ENCODE results near the gene ZNF778. TPM values are rescaled to one million over a fixed set of nuclear protein-coding genes. Genes with fewer than 3 reads are reported as not detected.
"Not testable (repeated sequence)": the region's sequence is repeated elsewhere in the genome, so short reads cannot be mapped to it uniquely, and the experiment has no call there.

The ZNF778 gene
- total and polyA plus RNA-seq, 2 donors (not counting 1 experiment from before 2014, with no cell fraction given): 2.2 to 13.4 TPM

GRCh38 chr16:89266521-89267134, 49.1 kb downstream of the ZNF778 start:
- Histone ChIP-seq H3K79me2 (ENCODE audit: control insufficient read depth, insufficient read depth, low read length) (peaks cover 18% of the 10 kb centered on the region), H2AFZ (ENCODE audit: insufficient read depth, low read depth, low read length, poor library complexity, severe bottlenecking) (no peak overlapping the region), H3K27me3 (replicated peaks in 1 of 4; ENCODE audit: control extremely low read depth in 1 of 4, control insufficient read depth in 3 of 4, insufficient read depth in 4 of 4, low read length in 3 of 4) (no peaks in the 10 kb centered on the region), H3K9ac (ENCODE audit: low read length) (no peak overlapping the region), H3K4me3 (ENCODE audit: control extremely low read depth in 1 of 5, extremely low read depth in 1 of 5, insufficient read depth in 1 of 5, low read depth in 2 of 5, low read length in 4 of 5) (no peak overlapping the region), H3K36me3 (replicated peaks in 1 of 2; ENCODE audit: control extremely low read depth in 1 of 2, control insufficient read depth in 1 of 2, extremely low read depth in 1 of 2, insufficient read depth in 2 of 2, low read length in 1 of 2) (peaks cover 3 to 42% of the 10 kb centered on the region in 2 experiments), H3K4me2 (replicated peaks; ENCODE audit: low read depth, low read length, poor library complexity, severe bottlenecking) (no peak overlapping the region), H3K27ac (ENCODE audit: low read length in 2 of 2) (no peak overlapping the region), H3K4me1 (ENCODE audit: control insufficient read depth in 2 of 2, insufficient read depth in 2 of 2, low read length in 2 of 2) (no peaks in the 10 kb centered on the region), H3K9me3 (ENCODE audit: control extremely low read depth in 1 of 3, control insufficient read depth in 2 of 3, insufficient read depth in 1 of 3, low read length in 2 of 3) (peaks cover 0 to 16% (median 6%) of the 10 kb centered on the region in 3 donors), H4K20me1 (ENCODE audit: control insufficient read depth, insufficient read depth, low read length, poor library complexity, severe bottlenecking) (peaks cover 32% of the 10 kb centered on the region)
- intact Hi-C loops (cut with micrococcal nuclease): no loop called here
- Mint-ChIP-seq H3K27ac (no peak overlapping the region), H3K4me3 (no peak overlapping the region), H3K9me3 (ENCODE audit: insufficient read depth) (no peaks in the 10 kb centered on the region), H3K4me1 (no peaks in the 10 kb centered on the region), H3K27me3 (no peaks in the 10 kb centered on the region)
- ChIA-PET POLR2A (no interaction called here), CTCF (no interaction called here)
- 98% methylated on average over 14 of the region's 17 CpGs for WGBS (ENCODE audit: insufficient coverage)
- TF ChIP-seq EZH2 (IDR thresholded peaks at IDR 0.05; ENCODE audit: borderline replicate concordance, insufficient read depth, low read depth, low read length, poor library complexity, severe bottlenecking) (no peak), CTCF (IDR thresholded peaks at IDR 0.05) (no peak)
- ATAC-seq (ENCODE audit: low read depth): no peak
- no peak for DNase-seq

- H3K4me3 ChIP-seq (ENCODE audit: control extremely low read depth in 1 of 5, extremely low read depth in 1 of 5, insufficient read depth in 1 of 5, low read depth in 2 of 5, low read length in 4 of 5); H3K27me3 ChIP-seq (replicated peaks in 1 of 4; ENCODE audit: control extremely low read depth in 1 of 4, control insufficient read depth in 3 of 4, insufficient read depth in 4 of 4, low read length in 3 of 4); H3K9me3 Mint-ChIP-seq (ENCODE audit: insufficient read depth); H3K4me1 ChIP-seq (ENCODE audit: control insufficient read depth in 2 of 2, insufficient read depth in 2 of 2, low read length in 2 of 2); intact Hi-C loops (cut with micrococcal nuclease); H3K9ac ChIP-seq (ENCODE audit: low read length); H3K27me3 Mint-ChIP-seq; ATAC-seq (ENCODE audit: low read depth); H2AFZ ChIP-seq (ENCODE audit: insufficient read depth, low read depth, low read length, poor library complexity, severe bottlenecking); DNase-seq; CTCF ChIA-PET; H3K9me3 ChIP-seq (ENCODE audit: control extremely low read depth in 1 of 3, control insufficient read depth in 2 of 3, insufficient read depth in 1 of 3, low read length in 2 of 3); POLR2A ChIA-PET; H3K27ac ChIP-seq (ENCODE audit: low read length in 2 of 2); H3K4me2 ChIP-seq (replicated peaks; ENCODE audit: low read depth, low read length, poor library complexity, severe bottlenecking); H3K4me3 Mint-ChIP-seq; H3K27ac Mint-ChIP-seq; H3K4me1 Mint-ChIP-seq: not testable (repeated sequence)
- H3K36me3 ChIP-seq (replicated peaks in 1 of 2; ENCODE audit: control extremely low read depth in 1 of 2, control insufficient read depth in 1 of 2, extremely low read depth in 1 of 2, insufficient read depth in 2 of 2, low read length in 1 of 2): peaks cover 5 to 49% of the 10 kb centered on the region in 2 experiments
- peaks cover 24% of the 10 kb centered on the region for H3K79me2 ChIP-seq (ENCODE audit: control insufficient read depth, insufficient read depth, low read length)
- H4K20me1 ChIP-seq (ENCODE audit: control insufficient read depth, insufficient read depth, low read length, poor library complexity, severe bottlenecking): peaks cover 43% of the 10 kb centered on the region
- 100% methylated on average over 1 of the region's 15 CpGs for WGBS (ENCODE audit: insufficient coverage)
These were observed 50.2 kb downstream of the ZNF778 start for GRCh38 chr16:89267746-89268145.

Measured in B cell (primary cell).